Measurements from ENCODE around the gene UXS1.

- TF ChIP-seq CTCF (conservative IDR thresholded peaks at IDR 0.05; ENCODE audit: low read length) (no peak), EZH2phosphoT487 (IDR thresholded peaks at IDR 0.05; ENCODE audit: borderline replicate concordance) (no peak)
Measured at GRCh38 chr2:106119074-106119473, 75.0 kb downstream of the UXS1 start.

Measured in Loucy (cell line).